Measurements from ENCODE around the gene RYR3. TPM values are rescaled to one million over a fixed set of nuclear protein-coding genes. Genes with fewer than 3 reads are reported as not detected.

Gene RYR3
- total and polyA plus RNA-seq, 4 donors, result 0.09 to 1.4 (median 0.47) TPM

DNA sequence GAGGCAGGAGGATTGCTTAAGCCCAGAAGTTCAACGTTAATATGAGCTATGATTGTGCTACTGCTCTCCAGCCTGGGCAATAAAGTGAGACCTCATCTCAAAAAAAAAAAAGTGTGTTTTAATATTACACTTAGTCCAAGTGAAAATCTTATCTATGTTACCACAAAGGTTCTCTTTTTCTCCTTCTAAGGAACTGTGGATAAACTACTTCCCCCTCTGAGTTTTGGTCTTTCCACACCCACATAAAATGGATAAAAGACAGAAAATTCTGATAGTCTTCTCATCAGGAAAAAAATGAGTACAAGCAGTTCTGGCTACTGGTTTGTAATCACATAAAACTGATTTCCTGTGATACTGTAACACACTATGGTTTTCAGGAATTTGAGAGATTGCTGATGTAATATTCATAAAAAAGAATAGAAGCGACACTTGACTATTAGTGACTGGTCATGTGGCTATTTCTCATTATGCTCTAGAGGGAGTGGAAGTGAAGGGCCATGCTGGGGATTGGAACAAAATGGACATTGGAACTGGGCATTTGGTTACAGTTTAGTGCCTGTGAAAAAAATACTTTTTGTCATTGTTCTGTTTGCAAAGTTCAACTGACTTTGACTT is 68.2 kb downstream of the RYR3 start:
- no peak overlapping the region for H3K9ac ChIP-seq (ENCODE audit: insufficient read depth in 1 of 2, low read length in 2 of 2)
- no peak for ATAC-seq (ENCODE audit: insufficient read depth, low FRiP score)

GRCh38 chr15:33380406-33380805 is 69.6 kb downstream of the RYR3 start:
- Histone ChIP-seq H3K9ac (ENCODE audit: insufficient read depth in 1 of 2, low read length in 2 of 2) (no peak overlapping the region), H3K4me1 (ENCODE audit: control insufficient read depth in 5 of 5, insufficient read depth in 5 of 5, low read length in 5 of 5) (no peaks in the 10 kb centered on the region), H3K4me3 (no peak overlapping the region), H3K36me3 (ENCODE audit: control insufficient read depth in 4 of 4, insufficient read depth in 4 of 4, low read length in 4 of 4) (no peaks in the 10 kb centered on the region), H3K27ac (ENCODE audit: low read depth in 1 of 2, low read length in 1 of 2) (no peak overlapping the region), H3K9me3 (ENCODE audit: control insufficient read depth in 4 of 4, insufficient read depth in 3 of 4, low read length in 3 of 4) (peaks cover 0 to 2% (median 0%) of the 10 kb centered on the region in 4 donors), H3K27me3 (ENCODE audit: control insufficient read depth in 3 of 3, insufficient read depth in 3 of 3, low read length in 2 of 3) (no peaks in the 10 kb centered on the region)
- 89 to 91% methylated on average over 8 of the region's 8 CpGs for WGBS, 2 donors
- no peak for DNase-seq
- ATAC-seq (ENCODE audit: insufficient read depth, low FRiP score), result no peak
- TF ChIP-seq, protein P1, sequence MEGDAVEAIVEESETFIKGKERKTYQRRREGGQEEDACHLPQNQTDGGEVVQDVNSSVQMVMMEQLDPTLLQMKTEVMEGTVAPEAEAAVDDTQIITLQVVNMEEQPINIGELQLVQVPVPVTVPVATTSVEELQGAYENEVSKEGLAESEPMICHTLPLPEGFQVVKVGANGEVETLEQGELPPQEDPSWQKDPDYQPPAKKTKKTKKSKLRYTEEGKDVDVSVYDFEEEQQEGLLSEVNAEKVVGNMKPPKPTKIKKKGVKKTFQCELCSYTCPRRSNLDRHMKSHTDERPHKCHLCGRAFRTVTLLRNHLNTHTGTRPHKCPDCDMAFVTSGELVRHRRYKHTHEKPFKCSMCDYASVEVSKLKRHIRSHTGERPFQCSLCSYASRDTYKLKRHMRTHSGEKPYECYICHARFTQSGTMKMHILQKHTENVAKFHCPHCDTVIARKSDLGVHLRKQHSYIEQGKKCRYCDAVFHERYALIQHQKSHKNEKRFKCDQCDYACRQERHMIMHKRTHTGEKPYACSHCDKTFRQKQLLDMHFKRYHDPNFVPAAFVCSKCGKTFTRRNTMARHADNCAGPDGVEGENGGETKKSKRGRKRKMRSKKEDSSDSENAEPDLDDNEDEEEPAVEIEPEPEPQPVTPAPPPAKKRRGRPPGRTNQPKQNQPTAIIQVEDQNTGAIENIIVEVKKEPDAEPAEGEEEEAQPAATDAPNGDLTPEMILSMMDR (IDR thresholded peaks at IDR 0.05; ENCODE audit: control extremely low read depth, extremely low read depth), result no peak

More for the DNA sequence above, 68.2 kb downstream of the RYR3 start:
- H3K9me3 ChIP-seq (ENCODE audit: control insufficient read depth in 4 of 4, insufficient read depth in 3 of 4, low read length in 3 of 4), result peaks cover 0 to 2% (median 0%) of the 10 kb centered on the region in 4 donors
- H3K27me3 ChIP-seq (ENCODE audit: control insufficient read depth in 3 of 3, insufficient read depth in 3 of 3, low read length in 2 of 3), result no peaks in the 10 kb centered on the region
- no peak overlapping the region for H3K27ac ChIP-seq (ENCODE audit: low read depth in 1 of 2, low read length in 1 of 2)
- no peak overlapping the region for H3K4me3 ChIP-seq
- TF ChIP-seq, protein P1 (IDR thresholded peaks at IDR 0.05; ENCODE audit: control extremely low read depth, extremely low read depth), result no peak
- no peaks in the 10 kb centered on the region for H3K4me1 ChIP-seq (ENCODE audit: control insufficient read depth in 5 of 5, insufficient read depth in 5 of 5, low read length in 5 of 5)
- WGBS, 2 donors, result 63 to 77% methylated on average over 2 of the region's 2 CpGs
- no peaks in the 10 kb centered on the region for H3K36me3 ChIP-seq (ENCODE audit: control insufficient read depth in 4 of 4, insufficient read depth in 4 of 4, low read length in 4 of 4)
- DNase-seq, result no peak

GRCh38 chr15:33382491-33382890 is 71.7 kb downstream of the RYR3 start:
- Histone ChIP-seq H3K9ac (ENCODE audit: insufficient read depth in 1 of 2, low read length in 2 of 2) (no peak overlapping the region), H3K4me3 (no peak overlapping the region), H3K27me3 (ENCODE audit: control insufficient read depth in 3 of 3, insufficient read depth in 3 of 3, low read length in 2 of 3) (no peaks in the 10 kb centered on the region), H3K36me3 (ENCODE audit: control insufficient read depth in 4 of 4, insufficient read depth in 4 of 4, low read length in 4 of 4) (no peaks in the 10 kb centered on the region), H3K9me3 (ENCODE audit: control insufficient read depth in 4 of 4, insufficient read depth in 3 of 4, low read length in 3 of 4) (peaks cover 0 to 2% (median 0%) of the 10 kb centered on the region in 4 donors), H3K4me1 (ENCODE audit: control insufficient read depth in 5 of 5, insufficient read depth in 5 of 5, low read length in 5 of 5) (no peaks in the 10 kb centered on the region), H3K27ac (ENCODE audit: low read depth in 1 of 2, low read length in 1 of 2) (no peak overlapping the region)
- TF ChIP-seq, protein P1 (IDR thresholded peaks at IDR 0.05; ENCODE audit: control extremely low read depth, extremely low read depth), result no peak
- 84 to 92% methylated on average over 3 of the region's 3 CpGs for WGBS, 2 donors
- ATAC-seq (ENCODE audit: insufficient read depth, low FRiP score) (no peak), DNase-seq (no peak)

GRCh38 chr15:33384307-33384706 is 73.5 kb downstream of the RYR3 start:
- Histone ChIP-seq H3K4me3 (no peak overlapping the region), H3K9me3 (ENCODE audit: control insufficient read depth in 4 of 4, insufficient read depth in 3 of 4, low read length in 3 of 4) (peaks cover 0 to 2% (median 0%) of the 10 kb centered on the region in 4 donors), H3K4me1 (ENCODE audit: control insufficient read depth in 5 of 5, insufficient read depth in 5 of 5, low read length in 5 of 5) (no peaks in the 10 kb centered on the region), H3K27me3 (ENCODE audit: control insufficient read depth in 3 of 3, insufficient read depth in 3 of 3, low read length in 2 of 3) (no peaks in the 10 kb centered on the region), H3K9ac (ENCODE audit: insufficient read depth in 1 of 2, low read length in 2 of 2) (no peak overlapping the region), H3K36me3 (ENCODE audit: control insufficient read depth in 4 of 4, insufficient read depth in 4 of 4, low read length in 4 of 4) (no peaks in the 10 kb centered on the region), H3K27ac (ENCODE audit: low read depth in 1 of 2, low read length in 1 of 2) (no peak overlapping the region)
- WGBS, 2 donors, result 87 to 90% methylated on average over 3 of the region's 3 CpGs
- no peak for ATAC-seq (ENCODE audit: insufficient read depth, low FRiP score)
- no peak for DNase-seq
- TF ChIP-seq, protein P1 (IDR thresholded peaks at IDR 0.05; ENCODE audit: control extremely low read depth, extremely low read depth), result no peak

Data from lung (tissue), 12 donors.